Dedifferentiated amniotic fluid mesenchymal stem cell (primary cell): ENCODE measurements around the gene RSRC1.
"Not testable (repeated sequence)": the region's sequence is repeated elsewhere in the genome, so short reads cannot be mapped to it uniquely, and the experiment has no call there.

Experiments
- DNase-seq: peaks from one replicate; pipeline ENCODE4 v3.0.0-alpha.2; 2016; ENCODE audit errors: extremely low spot score

RSRC1 gene, protein sequence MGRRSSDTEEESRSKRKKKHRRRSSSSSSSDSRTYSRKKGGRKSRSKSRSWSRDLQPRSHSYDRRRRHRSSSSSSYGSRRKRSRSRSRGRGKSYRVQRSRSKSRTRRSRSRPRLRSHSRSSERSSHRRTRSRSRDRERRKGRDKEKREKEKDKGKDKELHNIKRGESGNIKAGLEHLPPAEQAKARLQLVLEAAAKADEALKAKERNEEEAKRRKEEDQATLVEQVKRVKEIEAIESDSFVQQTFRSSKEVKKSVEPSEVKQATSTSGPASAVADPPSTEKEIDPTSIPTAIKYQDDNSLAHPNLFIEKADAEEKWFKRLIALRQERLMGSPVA

DNA sequence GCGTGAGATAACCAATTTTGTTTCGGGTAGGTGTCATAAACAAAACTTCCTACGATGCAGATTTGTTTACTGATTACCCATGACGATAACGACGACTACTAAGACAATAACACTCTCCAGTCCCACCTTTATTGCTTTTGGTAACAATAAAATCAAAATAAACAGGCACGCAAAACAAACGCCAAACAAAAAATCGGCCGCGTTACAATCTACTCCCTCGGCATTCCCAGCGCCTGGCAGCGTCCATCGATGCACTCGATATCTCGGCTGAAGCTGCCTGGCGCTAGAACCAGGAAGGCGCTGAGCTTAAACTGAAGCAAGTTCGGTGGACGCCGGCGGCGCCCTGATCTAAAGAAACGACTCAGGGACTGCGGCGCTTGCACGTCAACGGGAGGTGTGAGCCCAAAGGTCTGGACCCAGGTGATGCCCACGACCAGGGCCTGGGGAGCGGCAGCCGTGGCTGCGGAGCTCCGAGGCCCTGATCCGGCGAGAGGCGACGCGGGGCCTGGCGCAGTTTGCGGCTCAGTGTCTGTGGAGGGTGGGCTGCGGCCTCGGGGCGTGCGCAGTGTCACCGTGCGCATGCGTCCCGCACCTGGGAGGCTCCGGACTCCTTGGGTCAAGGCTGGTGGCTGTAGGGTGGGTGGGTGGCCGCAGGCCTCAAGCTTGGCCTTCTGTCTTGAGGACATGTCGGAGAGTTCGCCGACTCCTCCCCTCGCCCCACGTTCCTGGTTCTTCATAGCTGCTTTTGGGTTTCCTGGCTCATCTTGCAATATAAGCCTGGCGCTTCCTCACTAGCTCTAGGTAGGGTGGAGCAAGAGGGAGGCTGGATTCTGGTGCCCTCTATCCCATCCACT is at the start of gene RSRC1:
Gene RSRC1 (plus strand): TSS at position 286 of the 854 bp plus-strand sequence. CDS start 12,016 bp downstream, outside the sequence.
- DNase-seq = peak; percentile 93

DNA sequence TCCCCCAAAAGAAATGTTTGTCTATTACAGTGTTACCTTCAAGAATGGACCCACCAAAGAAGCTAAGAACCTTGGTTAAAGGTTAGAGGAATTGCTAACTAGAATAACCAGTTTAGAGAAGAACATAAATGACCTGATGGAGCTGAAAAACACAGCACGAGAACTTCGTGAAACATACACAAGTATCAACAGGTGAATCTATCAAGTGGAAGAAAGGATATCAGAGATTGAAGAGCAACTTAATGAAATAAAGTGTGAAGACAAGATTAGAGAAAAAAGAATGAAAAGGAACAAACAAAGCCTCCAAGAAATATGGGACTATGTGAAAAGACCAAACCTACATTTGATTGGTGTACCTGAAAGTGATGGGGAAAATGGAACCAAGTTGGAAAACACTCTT is 44.3 kb upstream of the RSRC1 start:
- DNase-seq = not testable (repeated sequence)

DNA sequence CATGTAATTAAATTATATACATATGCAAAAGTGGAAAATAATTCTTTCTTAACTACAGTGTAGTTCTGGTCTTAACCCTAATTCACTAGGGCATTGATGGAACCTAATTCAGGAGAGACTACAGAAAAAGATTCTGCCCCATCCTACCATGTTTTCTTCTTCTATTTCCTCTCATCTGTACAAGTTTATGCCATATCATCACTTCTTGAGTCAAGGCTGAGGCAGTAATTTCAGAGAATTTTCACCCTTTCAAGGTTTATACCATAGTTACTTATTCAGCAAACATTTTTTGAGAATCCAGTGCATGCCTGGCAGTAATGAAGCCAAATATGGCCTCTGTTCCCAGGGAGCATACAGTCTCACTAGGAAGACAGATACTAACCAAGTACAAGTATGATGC is 37.1 kb upstream of the RSRC1 start:
- no peak for DNase-seq

DNA sequence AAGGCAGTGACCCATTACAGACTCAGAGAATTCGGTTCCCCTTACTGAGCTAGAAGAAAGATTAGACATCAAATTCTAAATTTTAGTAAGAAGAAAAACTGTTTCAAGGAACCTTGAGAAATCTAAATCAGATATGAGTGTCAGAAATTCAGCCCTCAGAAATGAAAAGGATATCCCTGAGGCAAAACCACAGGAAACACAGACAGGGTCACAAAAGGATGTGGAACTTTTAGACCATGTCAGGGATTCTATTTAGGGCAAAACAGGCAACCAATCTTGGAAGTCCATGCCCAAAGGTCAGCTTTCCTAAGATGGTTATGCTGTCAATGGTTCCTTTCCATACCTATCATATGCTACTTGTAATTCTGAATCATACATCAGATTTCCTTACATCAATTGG is 35.3 kb upstream of the RSRC1 start:
- no peak for DNase-seq

DNA sequence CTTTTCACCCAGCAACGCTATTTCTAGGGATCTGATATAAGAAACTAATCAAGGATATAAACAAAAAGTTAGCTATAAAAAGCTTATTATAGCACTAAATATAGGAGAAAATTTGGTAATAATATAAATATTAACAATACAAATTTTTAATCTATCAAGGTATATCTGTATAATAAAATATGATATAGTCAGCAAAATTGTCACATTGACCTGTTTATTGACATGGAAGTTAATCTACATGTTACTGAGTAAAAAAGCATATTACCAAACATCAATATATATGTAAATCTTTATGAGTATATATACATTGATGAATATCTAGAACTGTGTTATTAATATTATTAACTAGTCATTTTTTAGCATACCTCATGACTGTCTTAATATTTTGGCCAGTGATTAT is 30.3 kb upstream of the RSRC1 start:
- no peak for DNase-seq

DNA sequence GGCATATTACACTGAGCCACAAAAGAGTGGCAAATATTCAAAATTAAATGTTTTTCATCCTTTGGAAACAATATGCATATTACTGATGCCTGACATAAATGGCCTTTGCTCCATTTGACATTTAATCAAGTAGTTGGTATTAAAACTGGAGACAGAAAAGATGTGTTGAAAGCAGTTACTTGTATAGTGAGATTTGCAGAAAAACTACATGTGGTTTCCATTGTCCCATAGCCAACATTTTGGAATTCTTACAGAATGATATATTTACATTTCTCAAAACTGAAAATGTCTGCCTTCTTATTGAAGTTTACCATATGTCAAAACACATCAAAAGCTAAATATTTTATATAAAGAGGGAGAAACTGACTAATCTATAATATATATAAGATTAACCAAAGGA is 25.2 kb upstream of the RSRC1 start:
- DNase-seq = no peak

DNA sequence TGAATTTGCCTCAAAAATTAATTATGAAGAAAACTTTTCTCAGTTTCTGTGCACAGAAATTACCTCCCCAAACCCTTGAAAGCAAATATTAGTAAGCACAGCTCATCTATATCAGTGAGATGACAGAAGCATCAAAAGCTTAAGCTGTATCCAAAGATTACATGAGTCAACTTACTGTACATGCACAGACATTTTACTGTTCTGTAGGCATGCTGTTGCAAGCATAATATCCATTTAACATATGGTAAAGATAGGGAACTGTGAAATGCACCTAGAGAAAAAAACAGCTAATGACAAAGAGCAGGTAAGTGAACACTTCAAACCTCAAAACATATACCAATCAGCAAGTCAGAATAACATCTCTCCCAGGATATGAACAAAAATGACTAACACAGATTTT is 24.5 kb upstream of the RSRC1 start:
- DNase-seq = no peak

DNA sequence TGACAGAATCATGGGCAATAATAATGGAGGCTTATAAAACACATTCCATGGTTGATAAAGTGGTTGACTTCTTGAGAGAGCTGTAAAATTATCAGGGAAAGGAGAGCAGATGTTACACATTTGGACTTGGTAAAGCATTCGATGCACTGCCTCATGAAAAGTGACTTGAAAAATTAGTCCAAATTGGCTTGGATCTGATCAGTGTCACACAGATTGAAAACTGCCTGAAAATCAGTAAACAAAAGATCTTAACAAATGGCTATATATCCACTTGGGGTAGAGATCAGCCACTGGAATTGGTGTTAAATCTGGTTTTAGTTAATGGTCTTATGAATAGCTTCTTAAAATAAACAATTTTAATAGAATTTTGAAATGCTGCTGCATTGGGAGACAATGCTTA is 24.0 kb upstream of the RSRC1 start:
- DNase-seq = no peak

DNA sequence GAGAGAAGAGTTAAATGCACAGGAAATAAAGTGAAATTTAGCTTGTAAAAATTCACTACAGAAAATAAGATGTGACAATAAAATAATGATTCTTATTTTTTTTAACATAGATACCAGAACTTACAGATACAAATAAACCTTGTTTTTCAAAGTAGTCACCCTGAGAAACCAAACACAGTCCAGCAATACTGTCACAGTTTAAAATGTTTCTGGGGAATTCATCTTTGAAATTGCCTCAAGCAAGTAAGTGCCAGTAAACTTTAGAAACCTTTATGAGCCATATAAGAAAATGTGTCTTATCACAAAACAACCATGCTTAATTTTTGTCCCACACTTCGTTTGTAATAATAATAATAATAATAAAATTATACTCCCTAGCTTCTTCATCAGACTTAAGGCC is 23.5 kb upstream of the RSRC1 start:
- no peak for DNase-seq

DNA sequence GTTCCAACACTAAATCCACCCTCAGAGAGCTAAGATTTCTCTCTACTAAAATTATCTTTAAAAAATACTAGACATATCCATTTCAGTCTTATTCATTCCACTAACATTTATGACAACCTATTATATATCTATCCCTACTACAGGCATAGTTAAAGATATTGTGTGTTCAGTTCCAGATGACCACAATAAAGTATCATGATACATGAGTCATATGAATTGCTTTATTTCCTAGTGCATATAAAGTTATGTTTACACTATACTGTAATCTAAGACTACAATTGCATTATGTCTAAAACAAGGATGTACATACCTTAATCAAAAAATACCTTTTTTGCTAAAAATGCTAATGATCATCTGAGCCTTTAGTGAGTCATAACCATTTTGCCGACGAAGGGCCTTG is 23.1 kb upstream of the RSRC1 start:
- DNase-seq = peak; percentile 51

DNA sequence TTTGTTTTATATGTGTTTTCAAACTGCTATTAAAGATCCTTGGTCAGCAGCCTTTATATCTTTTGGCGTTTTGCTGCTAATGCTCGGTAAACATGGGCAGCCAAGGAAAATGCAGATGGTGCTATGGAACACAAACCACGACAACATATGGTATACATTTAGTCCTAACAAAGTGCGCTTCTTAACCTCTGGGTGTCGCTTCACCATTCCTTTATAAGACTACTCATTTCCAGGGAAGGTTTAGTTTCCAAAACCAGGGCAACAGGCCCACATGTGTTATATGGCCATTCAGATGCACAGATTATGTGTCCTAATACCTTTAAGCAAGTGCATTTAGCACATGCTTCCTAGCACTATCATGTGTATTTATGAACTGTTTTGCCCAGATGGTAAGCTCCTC is 18.4 kb upstream of the RSRC1 start:
- peak; percentile 31 for DNase-seq

DNA sequence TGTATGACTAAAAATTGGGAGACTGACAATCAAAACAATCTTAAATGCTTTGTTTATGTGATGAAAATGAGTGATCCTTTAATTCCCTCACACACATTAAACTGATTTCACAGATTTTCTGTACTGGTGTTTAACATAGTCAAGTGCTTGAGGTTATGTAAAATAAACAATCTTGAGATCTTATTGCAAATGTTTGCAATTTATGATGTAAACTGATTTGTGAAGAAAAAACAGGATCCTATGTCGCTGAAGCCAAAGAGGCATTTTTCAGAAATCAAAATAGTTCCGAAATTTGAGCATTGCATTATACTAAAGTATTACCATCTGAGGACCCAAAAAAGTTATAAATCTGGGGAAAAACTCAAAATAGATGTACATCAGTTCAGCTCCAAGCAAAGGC is 16.4 kb upstream of the RSRC1 start:
- no peak for DNase-seq

DNA sequence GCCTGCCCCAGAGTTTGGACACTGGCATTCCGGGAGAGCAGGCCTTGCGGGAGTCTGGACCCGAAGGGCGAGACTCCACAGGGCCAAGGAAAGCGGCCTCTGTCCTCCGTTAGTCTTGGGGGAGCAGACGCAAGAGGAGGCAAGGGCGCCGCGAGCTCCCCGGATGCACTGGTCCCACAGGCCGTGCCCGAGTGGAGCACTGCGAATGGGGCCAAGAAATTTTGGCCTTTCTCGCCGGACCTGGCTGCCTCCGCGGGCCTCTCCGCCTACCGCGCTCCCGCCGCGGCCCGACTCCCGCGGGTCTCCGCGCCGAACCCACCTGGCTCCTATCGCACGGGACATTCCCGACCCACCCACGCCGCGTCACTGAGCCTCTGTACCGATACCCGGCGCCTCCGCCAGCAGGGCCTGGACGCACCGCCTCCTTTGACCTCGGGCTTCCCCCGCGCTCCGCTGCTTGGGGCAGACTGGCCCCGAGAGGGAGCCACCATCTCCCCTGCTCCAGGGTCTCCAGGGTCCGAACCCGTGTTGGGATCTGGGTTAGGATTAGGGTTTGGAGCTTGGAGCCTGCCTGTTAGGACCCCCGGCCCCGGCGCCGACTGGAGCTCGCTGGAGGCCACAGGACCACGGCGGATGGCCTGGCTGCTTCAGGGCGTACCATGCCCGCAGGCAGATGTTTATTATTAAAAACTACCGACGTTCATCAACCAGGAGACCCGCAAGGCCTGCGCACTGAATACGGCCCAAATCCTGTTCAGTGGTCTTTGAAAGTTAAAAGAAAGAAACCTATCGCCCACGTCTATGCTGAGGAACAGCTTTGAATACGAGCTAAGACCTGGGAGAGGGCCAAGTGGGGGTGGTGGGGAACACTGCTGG is 15.4 kb upstream of the RSRC1 start:
- no peak for DNase-seq

DNA sequence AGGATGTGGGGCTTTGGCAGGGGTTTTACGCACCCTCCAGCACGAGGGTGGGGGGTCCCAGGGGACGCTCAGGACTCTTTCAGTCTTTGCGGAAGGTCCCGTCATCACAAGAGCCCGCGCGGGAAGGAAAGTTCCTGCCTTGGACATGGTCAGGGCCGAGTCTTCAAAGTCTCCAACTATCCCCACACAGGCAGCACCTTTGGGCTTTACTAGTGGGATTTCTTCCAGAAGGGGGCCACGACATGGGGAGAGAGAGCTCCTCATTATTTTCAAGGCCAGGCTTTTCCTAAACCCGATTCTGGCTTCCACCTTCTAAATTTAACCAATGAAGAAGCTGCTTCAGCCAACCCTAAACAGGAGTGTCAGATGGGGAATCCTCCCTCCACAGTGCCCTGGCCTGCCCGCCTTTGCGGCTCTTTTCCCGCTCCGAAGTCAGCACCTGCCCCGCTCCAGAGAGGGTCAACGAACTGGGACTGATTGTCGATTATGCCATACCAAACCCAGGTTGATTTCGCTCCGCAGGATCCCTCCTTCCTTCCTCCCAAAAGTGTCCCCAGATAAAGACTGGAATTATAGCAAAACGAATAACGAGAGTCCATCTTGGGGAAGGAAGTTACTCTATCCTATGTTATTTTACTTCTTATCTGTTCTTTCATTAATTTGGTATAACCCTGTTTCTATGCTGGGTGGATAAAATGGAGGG is 14.6 kb upstream of the RSRC1 start:
- no peak for DNase-seq

DNA sequence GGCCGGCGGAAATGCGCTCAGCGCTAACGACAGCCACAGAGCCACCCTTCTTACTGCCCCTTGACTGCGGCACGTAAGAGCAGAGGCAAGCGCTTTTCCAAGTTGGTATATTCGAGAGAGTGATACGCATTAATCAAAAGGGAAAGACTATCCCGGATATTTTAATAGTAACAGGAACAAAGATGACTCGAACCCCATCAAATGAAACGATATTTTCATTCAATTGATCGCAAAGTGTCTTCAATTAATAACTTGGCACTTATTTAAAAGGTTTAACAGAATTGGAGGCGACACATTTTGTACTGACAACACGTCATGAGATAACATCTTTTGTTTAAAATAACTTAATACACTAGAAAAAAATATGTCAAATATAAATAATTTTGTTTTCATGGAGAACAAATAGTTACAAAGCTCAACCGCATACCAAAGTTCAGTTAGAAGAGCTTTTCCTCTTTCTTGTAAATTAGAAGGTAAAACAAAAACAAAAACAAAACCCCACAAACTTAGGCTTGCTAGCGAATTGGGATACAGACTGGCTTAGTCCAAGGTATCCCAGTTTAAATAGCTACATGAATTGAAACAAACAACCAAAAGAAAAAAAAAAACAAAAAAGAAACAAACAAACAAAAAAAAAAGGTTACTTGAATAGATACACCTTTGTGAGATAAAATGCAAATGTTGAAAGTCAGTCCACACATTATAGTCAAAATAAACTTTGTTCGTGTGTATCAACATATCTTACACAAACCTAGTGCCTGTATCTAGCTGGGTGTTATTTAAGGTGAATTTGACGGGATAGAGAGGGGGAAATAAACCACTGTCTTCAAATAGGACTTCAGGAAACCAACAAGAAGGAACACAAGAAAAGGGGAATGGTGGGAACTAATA is 13.8 kb upstream of the RSRC1 start:
- no peak for DNase-seq

DNA sequence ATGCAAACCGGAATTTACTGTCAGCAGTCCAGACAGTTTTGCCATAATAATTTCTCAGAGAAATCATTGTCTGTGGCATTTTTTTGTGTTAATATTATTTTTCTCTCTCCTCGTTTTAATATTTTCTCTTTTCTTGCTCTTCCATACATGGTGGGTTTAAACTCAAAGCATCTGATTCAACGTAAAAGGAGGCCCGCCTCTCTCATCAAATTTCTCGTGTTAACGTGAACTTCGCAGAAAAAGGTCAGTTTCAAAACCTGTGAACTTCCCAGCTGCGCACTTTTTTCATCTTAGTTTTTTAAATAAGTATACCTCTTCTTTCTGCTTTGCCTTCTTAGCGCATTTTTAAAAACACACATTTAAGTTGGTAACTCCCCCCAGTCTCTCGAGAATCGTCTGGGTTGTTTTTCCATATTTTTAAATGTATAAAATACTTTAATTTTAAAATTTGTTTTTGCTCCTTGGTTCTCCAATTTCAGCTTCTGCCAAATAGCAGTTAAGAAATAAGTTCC is 12.8 kb upstream of the RSRC1 start:
- DNase-seq = no peak

DNA sequence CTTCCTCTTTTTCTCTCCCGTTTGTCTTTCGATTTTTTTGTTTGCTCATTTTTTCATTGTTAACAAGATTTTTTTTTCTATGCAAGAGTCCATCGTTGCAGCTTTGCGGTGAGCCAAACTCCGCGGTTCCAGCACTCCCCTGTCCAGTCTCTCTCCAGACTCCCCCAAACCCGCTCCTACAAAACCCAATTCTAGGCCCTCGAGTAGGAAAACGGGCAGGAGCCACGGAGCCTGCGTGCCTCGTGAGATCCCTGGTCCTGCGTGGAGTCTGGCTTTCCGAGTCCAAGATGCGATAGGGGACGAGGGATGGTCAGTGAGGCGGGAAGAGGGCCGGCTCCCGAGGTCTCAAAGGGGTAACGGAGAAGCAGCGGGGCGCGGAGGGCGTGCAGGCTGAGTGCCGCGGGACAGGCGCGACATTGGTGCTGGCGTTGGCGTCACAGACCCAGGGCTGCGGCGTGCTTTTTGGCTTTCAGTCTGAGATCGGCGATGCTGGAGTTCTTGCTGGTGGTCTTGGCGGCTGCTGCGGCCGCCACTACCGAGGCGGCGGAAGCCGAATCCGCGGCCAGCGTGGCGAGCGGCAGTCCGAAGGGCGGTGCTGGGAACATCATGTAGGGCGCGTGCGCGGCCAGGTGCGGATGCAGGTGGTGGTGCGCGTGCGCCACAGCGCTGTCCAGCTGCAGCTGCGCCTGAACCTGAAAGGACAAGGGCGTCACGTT is 12.1 kb upstream of the RSRC1 start:
- no peak for DNase-seq

DNA sequence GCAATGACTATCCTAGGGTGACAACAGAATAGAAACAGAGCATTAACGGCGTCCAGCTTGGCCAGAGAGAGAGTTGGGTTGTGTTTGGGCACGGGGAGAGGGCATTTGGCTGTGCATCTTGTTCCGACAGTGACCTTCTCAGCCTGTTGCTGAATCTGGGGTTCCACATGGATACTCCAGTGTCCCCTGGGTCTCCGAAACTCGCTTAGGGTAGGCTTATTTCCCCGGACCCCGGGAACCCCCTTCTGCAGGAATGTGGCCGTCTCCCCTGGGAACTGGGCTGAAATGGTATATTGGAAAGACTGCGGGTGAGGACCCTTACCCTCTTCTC is 11.6 kb upstream of the RSRC1 start:
- DNase-seq = no peak

DNA sequence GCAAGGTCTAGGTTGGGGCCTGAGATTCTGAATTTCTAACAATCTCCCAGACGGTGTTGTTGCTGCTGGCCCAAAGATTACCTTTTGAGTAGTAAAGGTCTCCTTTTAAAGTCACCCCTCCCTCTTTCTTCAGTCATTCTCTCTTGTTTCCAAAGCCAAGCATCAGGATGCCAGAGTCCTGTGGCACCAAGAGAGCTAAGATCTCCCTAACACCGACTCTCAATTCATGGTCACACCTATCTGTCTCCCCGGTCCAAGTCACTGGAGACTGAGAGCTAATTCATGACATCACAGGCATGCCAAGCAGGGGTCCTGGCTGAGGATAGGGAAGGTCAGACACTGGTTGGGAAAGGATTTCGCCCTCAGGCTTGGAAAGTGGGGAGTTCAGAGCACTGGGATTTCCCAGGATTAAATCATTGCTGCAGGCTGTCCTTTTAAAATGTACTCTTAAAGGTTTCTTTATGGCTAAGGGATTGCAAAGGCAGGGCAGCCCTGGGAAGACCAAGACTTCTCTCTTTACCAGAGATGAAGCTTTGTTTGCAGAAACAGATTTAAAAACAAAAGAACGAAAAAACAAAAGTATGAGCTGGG is 11.0 kb upstream of the RSRC1 start:
- DNase-seq = no peak
